OCI-LY3 (cell line): ENCODE measurements around the gene MED28.

Experiments used
- H2AFZ ChIP-seq: fragments of 200-600, 300-600 bp; shearing (Covaris generic); 2 replicates; pipeline ENCODE4 v1.6.0; 2014; ENCODE audit warnings: antibody characterized with exemption, low read depth, low read length
- H3K27ac ChIP-seq: fragments of 200-600, 300-600 bp; sonication (generic); 2 replicates; pipeline ENCODE4 v1.5.1; 2014; ENCODE audit warnings: mild to moderate bottlenecking, low read length, moderate library complexity, mixed read lengths
- H3K27me3 ChIP-seq: fragments of 200-600, 300-600 bp; sonication (generic); 2 replicates; pipeline ENCODE4 v1.6.1; 2014; ENCODE audit warnings: low read depth, low read length, mixed read lengths
- H3K36me3 ChIP-seq: fragments of 200-600, 300-600 bp; sonication (generic); replicated peaks from 2 replicates; pipeline ENCODE3; 2014; ENCODE audit warnings: low read depth, low read length, mixed read lengths
- H3K4me1 ChIP-seq: fragments of 300-600, 200-600 bp; sonication (generic); 2 replicates; pipeline ENCODE4 v1.6.1; 2014; ENCODE audit warnings: low read length, mixed read lengths
- H3K4me2 ChIP-seq: fragments of 200-600, 300-600 bp; sonication (generic); 2 replicates; pipeline ENCODE4 v1.6.1; 2014; ENCODE audit warnings: low read length, mixed read lengths
- H3K4me3 ChIP-seq: fragments of 300-600, 200-600 bp; sonication (generic); 2 replicates; pipeline ENCODE4 v1.5.1; 2014; ENCODE audit warnings: antibody characterized with exemption, mild to moderate bottlenecking, low read length, moderate library complexity
- H3K79me2 ChIP-seq: fragments of 300-600, 200-600 bp; shearing (Covaris generic); 2 replicates; pipeline ENCODE4 v1.6.1; 2014; ENCODE audit warnings: mild to moderate bottlenecking, low read length, mixed read lengths
- H3K9ac ChIP-seq: fragments of 300-600, 200-600 bp; shearing (Covaris generic); 2 replicates; pipeline ENCODE4 v1.6.0; 2014; ENCODE audit warnings: mild to moderate bottlenecking, low read length, moderate library complexity
- H3K9me3 ChIP-seq: fragments of 200-600, 300-600 bp; shearing (Covaris generic); 2 replicates; pipeline ENCODE4 v1.6.1; 2014; ENCODE audit warnings: low read length, mixed read lengths; ENCODE audit not compliant: insufficient read depth
- H4K20me1 ChIP-seq: fragments of 200-600, 300-600 bp; sonication (generic); 2 replicates; pipeline ENCODE4 v1.6.1; 2016; ENCODE audit warnings: low read length, mixed read lengths; ENCODE audit not compliant: insufficient read depth
- CTCF ChIP-seq: fragments of 200-600, 300-600 bp; sonication (generic); IDR thresholded peaks from 2 replicates; pipeline ENCODE4 v1.5.1; 2014; ENCODE audit warnings: antibody characterized with exemption, low read length, low read depth
- EZH2phosphoT487 ChIP-seq: fragments of 200-600 bp; shearing (Covaris generic); IDR thresholded peaks from 2 replicates; pipeline ENCODE4 v1.6.1; 2018; ENCODE audit warnings: antibody characterized with exemption, mixed run types, low read depth

The MED28 gene

DNA sequence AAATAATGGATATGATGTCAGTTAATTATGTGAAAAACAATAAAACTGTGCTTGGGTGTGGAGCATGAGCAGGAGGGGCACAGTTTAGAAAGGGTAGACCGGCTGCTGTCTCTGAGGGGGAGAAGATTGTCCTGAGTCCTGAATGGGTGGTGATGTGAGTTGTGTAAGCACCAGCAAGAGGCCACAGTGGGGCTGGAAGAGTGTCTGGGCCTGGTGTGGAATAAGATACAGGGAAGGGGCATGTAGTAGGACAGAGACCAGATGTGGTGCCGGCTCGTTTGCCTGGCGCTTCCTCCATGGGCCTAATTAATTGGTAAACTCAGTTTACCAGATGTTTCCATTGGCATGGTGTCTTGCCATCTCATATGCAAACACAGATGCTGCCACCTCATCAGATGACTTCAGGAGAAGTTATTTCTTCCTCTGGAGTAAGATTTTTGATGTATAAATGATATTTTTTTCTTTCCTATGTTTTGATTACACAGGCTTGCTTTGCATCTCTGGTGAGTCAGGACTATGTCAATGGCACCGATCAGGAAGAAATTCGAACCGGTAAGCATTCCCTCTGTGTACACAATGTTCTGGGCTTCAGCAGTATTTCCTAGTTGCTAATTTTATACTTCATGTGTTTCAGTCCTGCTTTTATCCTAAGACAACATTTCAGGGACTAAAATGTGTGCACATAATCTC lies 5.1 kb downstream of the MED28 start:
- TF ChIP-seq CTCF (no peak), EZH2phosphoT487 (no peak)
- H3K27ac ChIP-seq = no peak overlapping the region
- H3K9me3 ChIP-seq = no peaks in the 10 kb centered on the region
- no peaks in the 10 kb centered on the region for H3K4me1 ChIP-seq
- H2AFZ ChIP-seq = no peak overlapping the region
- no peak overlapping the region for H3K4me2 ChIP-seq
- H3K27me3 ChIP-seq = no peaks in the 10 kb centered on the region
- H3K9ac ChIP-seq = no peak overlapping the region
- H4K20me1 ChIP-seq = peaks cover 30% of the 10 kb centered on the region
- H3K36me3 ChIP-seq = peaks cover 59% of the 10 kb centered on the region
- no peak overlapping the region for H3K4me3 ChIP-seq
- H3K79me2 ChIP-seq = peaks cover 64% of the 10 kb centered on the region

GRCh38 chr4:17623451-17624001 lies 9.1 kb downstream of the MED28 start:
- no peak overlapping the region for H3K4me2 ChIP-seq
- H3K9ac ChIP-seq = no peak overlapping the region
- H2AFZ ChIP-seq = no peak overlapping the region
- H3K36me3 ChIP-seq = peaks cover 75% of the 10 kb centered on the region
- no peak overlapping the region for H3K27ac ChIP-seq
- no peaks in the 10 kb centered on the region for H3K4me1 ChIP-seq
- TF ChIP-seq CTCF (no peak), EZH2phosphoT487 (no peak)
- peaks cover 11% of the 10 kb centered on the region for H4K20me1 ChIP-seq
- no peaks in the 10 kb centered on the region for H3K27me3 ChIP-seq
- no peak overlapping the region for H3K4me3 ChIP-seq
- no peaks in the 10 kb centered on the region for H3K9me3 ChIP-seq
- H3K79me2 ChIP-seq = peaks cover 27% of the 10 kb centered on the region

GRCh38 chr4:17624821-17625220 lies 10.4 kb downstream of the MED28 start:
- Histone ChIP-seq H4K20me1 (no peaks in the 10 kb centered on the region; the same call in 1 of the 2 replicates), H3K27me3 (no peaks in the 10 kb centered on the region), H3K79me2 (peaks cover 17% of the 10 kb centered on the region), H3K4me1 (no peaks in the 10 kb centered on the region), H3K4me2 (no peak overlapping the region), H3K9me3 (no peaks in the 10 kb centered on the region), H3K4me3 (no peak overlapping the region), H3K9ac (no peak overlapping the region), H2AFZ (no peak overlapping the region), H3K27ac (no peak overlapping the region), H3K36me3 (peaks cover 74% of the 10 kb centered on the region)
- TF ChIP-seq EZH2phosphoT487 (no peak), CTCF (no peak)

- no peak overlapping the region for H2AFZ ChIP-seq
- H3K27ac ChIP-seq = no peak overlapping the region
- H3K27me3 ChIP-seq = no peaks in the 10 kb centered on the region
- H3K9ac ChIP-seq = no peak overlapping the region
- peaks cover 5% of the 10 kb centered on the region; the same call in 1 of the 2 replicates for H3K79me2 ChIP-seq
- no peaks in the 10 kb centered on the region for H3K4me1 ChIP-seq
- TF ChIP-seq EZH2phosphoT487 (no peak), CTCF (no peak)
- H3K4me3 ChIP-seq = no peak overlapping the region
- peaks cover 73% of the 10 kb centered on the region for H3K36me3 ChIP-seq
- 0 out of 2 replicates have a peak, but pooled peaks cover 4% of the 10 kb centered on the region for H4K20me1 ChIP-seq
- H3K4me2 ChIP-seq = no peak overlapping the region
- no peaks in the 10 kb centered on the region for H3K9me3 ChIP-seq
These were observed 15.8 kb downstream of the MED28 start for GRCh38 chr4:17630228-17630627.
